ENCODE data around the gene IRS2. TPM values are rescaled to one million over a fixed set of nuclear protein-coding genes. Genes with fewer than 3 reads are reported as not detected.
"Not testable (repeated sequence)": the region's sequence is repeated elsewhere in the genome, so short reads cannot be mapped to it uniquely, and the experiment has no call there.

IRS2 gene
- total RNA-seq, 1 experiment from 2014 or later: 0.14 TPM

- DNase-seq (ENCODE audit: low spot score): no peak
- in situ Hi-C loops (cut with HindIII; ENCODE audit: low sequenced_read_pairs): no loop called here
These were observed 44.4 kb downstream of the IRS2 start for GRCh38 chr13:109741966-109742365.

GRCh38 chr13:109740721-109741120 is 45.7 kb downstream of the IRS2 start:
- no peak for DNase-seq (ENCODE audit: low spot score)
- in situ Hi-C loops (cut with HindIII; ENCODE audit: low sequenced_read_pairs): no loop called here

DNA sequence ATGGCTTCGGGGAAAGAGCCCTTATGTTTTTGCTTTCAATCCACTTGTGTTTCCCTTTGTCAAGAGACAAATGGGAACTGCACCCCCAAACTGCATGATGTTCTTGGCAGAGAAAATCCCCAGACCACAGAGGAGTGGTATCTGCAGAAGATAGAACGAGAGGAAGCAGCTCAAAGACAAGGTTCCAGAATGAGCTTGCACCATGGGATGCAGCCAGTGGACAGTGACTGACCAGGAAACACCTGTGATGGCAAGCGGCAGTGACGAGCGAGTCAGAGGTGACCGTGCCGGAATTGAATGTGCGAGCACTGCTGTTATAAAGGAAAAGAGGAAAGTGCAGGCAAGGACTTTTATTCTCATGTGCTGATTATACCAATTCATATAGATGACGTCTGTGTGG is 46.3 kb downstream of the IRS2 start:
- in situ Hi-C loops (cut with HindIII; ENCODE audit: low sequenced_read_pairs): no loop called here
- DNase-seq (ENCODE audit: low spot score): no peak

- no peak for DNase-seq (ENCODE audit: low spot score)
- in situ Hi-C loops (cut with HindIII; ENCODE audit: low sequenced_read_pairs): no loop called here
These were observed 48.1 kb downstream of the IRS2 start for GRCh38 chr13:109738298-109738746.

DNA sequence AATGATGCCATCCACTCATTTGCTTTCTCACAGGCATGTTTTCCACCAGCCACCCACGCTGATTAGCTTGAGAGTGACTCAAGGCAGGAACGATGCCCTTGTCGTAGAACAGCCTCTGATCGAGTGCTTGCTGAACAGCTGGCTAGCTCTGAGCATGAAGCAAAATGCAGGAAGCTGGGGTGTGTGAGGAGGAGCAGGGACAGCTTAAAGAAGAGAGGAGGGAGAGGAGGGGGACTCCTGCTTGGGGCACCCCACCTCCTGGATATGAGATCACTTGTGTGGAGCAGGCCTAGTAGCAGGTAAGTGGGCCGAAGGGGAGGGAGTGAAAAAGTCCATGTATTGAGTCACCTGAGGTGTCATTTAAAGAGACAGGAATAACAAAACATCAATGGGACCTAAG is 48.8 kb downstream of the IRS2 start:
- no peak for DNase-seq (ENCODE audit: low spot score)
- in situ Hi-C loops (cut with HindIII; ENCODE audit: low sequenced_read_pairs): no loop called here

- DNase-seq (ENCODE audit: low spot score): no peak
- in situ Hi-C loops (cut with HindIII; ENCODE audit: low sequenced_read_pairs): no loop called here
These were observed 49.3 kb downstream of the IRS2 start for GRCh38 chr13:109737046-109737573.

GRCh38 chr13:109735436-109735966 is 50.9 kb downstream of the IRS2 start:
- DNase-seq (ENCODE audit: low spot score): no peak
- in situ Hi-C loops (cut with HindIII; ENCODE audit: low sequenced_read_pairs): no loop called here

DNA sequence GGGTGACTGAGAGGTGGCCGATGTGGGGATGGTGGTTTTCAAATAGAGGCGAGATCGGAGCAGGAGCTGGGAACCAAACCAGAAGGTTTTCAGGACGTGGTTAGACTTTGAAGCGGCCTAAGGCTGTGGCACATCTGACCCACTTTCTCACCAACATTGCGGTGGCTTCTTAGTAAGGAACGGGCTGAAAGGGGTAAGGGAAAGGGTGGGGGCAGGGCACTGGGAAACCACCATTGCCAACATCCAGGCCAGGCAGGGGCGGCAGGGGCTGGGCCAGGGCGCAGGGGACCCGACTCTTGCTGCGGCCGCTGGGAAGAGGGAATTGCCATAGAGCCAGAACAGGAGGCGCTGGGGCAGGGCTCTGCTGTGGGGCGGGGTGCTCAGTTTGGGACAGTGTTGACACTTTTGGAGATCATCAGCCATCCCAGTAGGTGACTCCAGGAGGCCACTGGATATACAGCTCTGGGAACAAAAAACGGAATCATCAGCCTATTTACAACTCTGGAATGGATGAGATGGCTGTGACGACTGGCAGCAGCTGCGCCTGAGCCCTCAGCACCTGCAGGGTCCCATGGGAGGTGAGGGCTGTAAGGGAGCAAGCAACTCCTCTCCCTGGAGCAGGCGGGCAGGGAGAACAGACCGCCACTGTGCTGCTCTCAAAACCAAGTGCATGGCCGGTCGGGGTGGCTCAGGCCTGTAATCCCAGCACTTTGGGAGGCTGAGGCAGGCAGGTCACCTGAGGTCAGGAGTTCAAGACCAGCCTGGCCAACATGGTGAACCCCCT is 52.2 kb downstream of the IRS2 start:
- in situ Hi-C loops (cut with HindIII; ENCODE audit: low sequenced_read_pairs): no loop called here
- DNase-seq (ENCODE audit: low spot score): no peak

- no peak for DNase-seq (ENCODE audit: low spot score)
- in situ Hi-C loops (cut with HindIII; ENCODE audit: low sequenced_read_pairs): no loop called here
These were observed 52.8 kb downstream of the IRS2 start for GRCh38 chr13:109733550-109733949.

DNA sequence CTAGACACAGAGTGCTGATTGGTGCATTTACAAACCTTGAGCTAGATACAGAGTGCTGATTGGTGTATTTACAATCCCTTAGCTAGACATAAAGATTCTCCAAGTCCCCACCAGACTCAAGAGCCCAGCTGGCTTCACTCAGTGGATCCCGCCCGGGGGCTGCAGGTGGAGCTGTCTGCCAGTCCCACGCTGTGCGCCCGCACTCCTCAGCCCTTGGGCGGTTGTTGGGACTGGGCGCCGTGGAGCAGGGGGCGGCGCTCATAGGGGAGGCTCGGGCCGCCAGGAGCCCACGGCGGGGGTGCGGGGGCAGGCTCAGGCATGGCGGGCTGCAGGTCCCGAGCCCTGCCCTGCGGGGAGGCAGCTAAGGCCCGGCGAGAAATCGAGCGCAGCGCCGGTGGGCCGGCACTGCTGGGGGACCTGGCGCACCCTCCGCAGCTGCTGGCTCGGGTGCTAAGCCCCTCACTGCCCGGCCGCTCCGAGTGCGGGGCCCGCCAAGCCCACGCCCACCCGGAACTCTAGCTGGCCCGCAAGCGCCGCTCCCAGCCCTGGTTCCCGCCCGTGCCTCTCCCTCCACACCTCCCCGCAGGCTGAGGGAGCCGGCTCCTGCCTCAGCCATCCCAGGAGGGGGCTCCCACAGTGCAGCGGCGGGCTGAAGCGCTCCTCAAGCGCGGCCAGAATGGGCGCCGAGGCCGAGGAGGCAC is 53.8 kb downstream of the IRS2 start:
- in situ Hi-C loops (cut with HindIII; ENCODE audit: low sequenced_read_pairs); DNase-seq (ENCODE audit: low spot score): not testable (repeated sequence)

DNA sequence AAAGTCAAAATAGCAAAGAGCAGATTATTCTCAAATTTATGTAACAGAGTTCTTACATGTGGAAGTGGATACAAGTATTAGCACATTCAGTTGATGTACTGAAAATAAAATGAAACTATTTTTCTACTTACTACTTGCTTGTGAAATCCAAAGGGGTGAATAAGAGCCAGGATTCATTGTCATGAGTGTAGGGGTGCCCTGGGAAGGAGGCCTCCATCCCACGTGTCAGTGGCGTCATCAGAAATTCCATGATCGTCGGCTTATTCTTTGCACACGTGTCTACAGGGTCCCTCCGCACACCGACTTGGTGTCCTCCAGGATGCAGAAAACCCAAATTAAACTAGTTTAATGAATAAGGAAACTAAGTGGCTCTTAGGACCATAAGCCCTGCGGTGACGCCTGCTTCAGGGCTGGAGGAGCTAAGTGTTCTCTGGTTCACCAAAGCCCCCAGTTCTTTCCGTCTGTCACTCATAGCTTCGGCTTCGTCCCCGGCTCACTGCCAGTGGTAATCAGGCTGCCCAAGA is 55.5 kb downstream of the IRS2 start:
- in situ Hi-C loops (cut with HindIII; ENCODE audit: low sequenced_read_pairs): no loop called here
- DNase-seq (ENCODE audit: low spot score): no peak

DNA sequence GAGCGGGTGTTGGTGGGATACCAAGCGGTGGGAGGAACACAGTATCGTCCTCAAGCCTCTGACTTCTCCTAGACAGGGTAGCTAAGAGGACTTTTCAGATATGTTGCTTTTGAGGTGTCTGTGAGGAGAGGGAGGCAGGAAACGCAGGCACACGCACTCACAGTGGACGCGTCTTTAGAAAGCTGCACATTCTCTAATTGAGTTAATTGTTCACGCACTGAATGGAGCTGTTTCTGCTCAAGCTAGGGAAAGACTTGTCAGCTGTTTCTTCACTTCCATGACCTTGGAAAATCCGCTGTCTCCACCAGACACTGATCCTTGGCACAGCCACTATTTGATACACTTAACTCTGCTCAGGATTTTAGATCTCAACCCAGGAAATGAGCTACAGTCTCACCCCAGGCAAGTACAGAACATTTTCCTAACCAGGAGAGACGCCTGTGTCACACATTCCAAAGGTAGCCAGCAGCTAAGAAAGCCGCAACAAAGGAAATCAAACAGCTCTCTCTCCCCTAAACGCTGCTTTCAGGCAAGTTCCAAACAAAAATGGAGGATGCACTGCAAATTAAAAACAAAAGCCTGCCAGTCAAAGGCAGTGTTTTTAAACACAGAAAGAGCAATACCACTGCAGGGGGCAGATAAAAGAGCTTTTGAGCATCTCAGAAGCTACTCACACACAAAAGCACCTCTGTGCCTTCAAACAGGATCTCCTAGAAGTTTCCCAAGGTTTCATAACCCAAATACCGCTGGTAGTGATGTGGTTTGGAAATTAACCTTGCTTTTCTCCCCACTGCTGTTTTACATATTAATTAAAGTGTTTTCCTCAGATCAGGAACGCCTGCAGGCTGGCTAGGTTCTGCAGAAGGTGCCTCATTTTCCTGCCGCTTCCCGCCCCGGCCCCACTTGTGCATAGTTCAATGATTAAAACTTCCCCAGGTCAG is 57.3 kb downstream of the IRS2 start:
- in situ Hi-C loops (cut with HindIII; ENCODE audit: low sequenced_read_pairs): no loop called here
- DNase-seq (ENCODE audit: low spot score): no peak

- DNase-seq (ENCODE audit: low spot score): no peak
- in situ Hi-C loops (cut with HindIII; ENCODE audit: low sequenced_read_pairs): no loop called here
These were observed 58.3 kb downstream of the IRS2 start for GRCh38 chr13:109728061-109728460.

GRCh38 chr13:109727251-109727650 is 59.1 kb downstream of the IRS2 start:
- in situ Hi-C loops (cut with HindIII; ENCODE audit: low sequenced_read_pairs): no loop called here
- DNase-seq (ENCODE audit: low spot score): no peak

GRCh38 chr13:109725995-109726637 is 60.3 kb downstream of the IRS2 start:
- no peak for DNase-seq (ENCODE audit: low spot score)
- in situ Hi-C loops (cut with HindIII; ENCODE audit: low sequenced_read_pairs): no loop called here

GRCh38 chr13:109725297-109725696 is 61.1 kb downstream of the IRS2 start:
- in situ Hi-C loops (cut with HindIII; ENCODE audit: low sequenced_read_pairs): no loop called here
- DNase-seq (ENCODE audit: low spot score): no peak

GRCh38 chr13:109724603-109725002 is 61.8 kb downstream of the IRS2 start:
- in situ Hi-C loops (cut with HindIII; ENCODE audit: low sequenced_read_pairs): no loop called here
- DNase-seq (ENCODE audit: low spot score): no peak

DNA sequence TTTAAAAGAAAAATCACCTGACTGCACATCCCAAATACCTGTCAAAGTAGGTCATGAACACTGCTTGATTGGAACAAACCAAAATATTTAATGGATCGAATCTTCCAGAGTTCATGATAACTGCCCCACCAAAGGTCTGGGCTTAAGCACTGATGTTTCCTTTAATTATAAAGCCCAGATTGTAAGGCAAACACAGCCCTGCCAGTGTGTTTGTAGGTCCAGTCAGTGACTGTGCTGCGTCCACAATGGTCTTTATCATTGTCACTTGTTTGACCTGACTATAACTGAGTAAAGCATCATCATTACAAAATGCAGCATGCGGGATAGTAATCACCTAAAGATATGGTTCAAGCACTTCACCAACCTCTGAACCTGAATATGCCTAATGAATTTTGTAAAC is 63.3 kb downstream of the IRS2 start:
- DNase-seq (ENCODE audit: low spot score): no peak
- in situ Hi-C loops (cut with HindIII; ENCODE audit: low sequenced_read_pairs): no loop called here
